ENCODE measurements around the gene SETBP1. TPM values are rescaled to one million over a fixed set of nuclear protein-coding genes. Genes with fewer than 3 reads are reported as not detected.

SETBP1 gene
- total RNA-seq, 1 donor from 2014 or later = 12.4 TPM

GRCh38 chr18:44895176-44895798, 214.6 kb downstream of the SETBP1 start:
- Histone ChIP-seq H3K79me2 (ENCODE audit: insufficient read depth, low read length) (no peaks in the 10 kb centered on the region), H2AFZ (ENCODE audit: low read depth, low read length) (no peak overlapping the region), H3K27me3 (ENCODE audit: insufficient read depth, low read length) (no peaks in the 10 kb centered on the region), H4K20me1 (ENCODE audit: insufficient read depth, low read length) (no peaks in the 10 kb centered on the region), H3K4me3 (ENCODE audit: insufficient read depth, low read depth, low read length) (no peak overlapping the region), H3K4me2 (ENCODE audit: low read length) (no peak overlapping the region), H3K27ac (ENCODE audit: low read depth, low read length) (no peak overlapping the region), H3K9me3 (ENCODE audit: insufficient read depth, low read depth, low read length) (no peaks in the 10 kb centered on the region), H3K9ac (ENCODE audit: low read length) (no peak overlapping the region), H3K4me1 (ENCODE audit: insufficient read depth, low read length) (no peaks in the 10 kb centered on the region), H3K36me3 (ENCODE audit: insufficient read depth, low read length) (no peaks in the 10 kb centered on the region)
- H3K4me1 Mint-ChIP-seq (ENCODE audit: low read depth, unreplicated experiment) = peaks cover 12% of the 10 kb centered on the region
- no peak overlapping the region for H3K4me3 Mint-ChIP-seq (ENCODE audit: unreplicated experiment)
- DNase-seq (ENCODE audit: low read depth) = peak; percentile 34
- no peak for TF ChIP-seq EZH2 (IDR thresholded peaks at IDR 0.05; ENCODE audit: insufficient read depth, low read length)
- TF ChIP-seq CTCF (IDR thresholded peaks at IDR 0.05; ENCODE audit: insufficient read depth, low read depth, low read length) = peak; percentile 18
- peak; percentile 34 for FAIRE-seq
- peaks cover 2% of the 10 kb centered on the region for H3K36me3 Mint-ChIP-seq (ENCODE audit: low read depth, unreplicated experiment)
- H3K27me3 Mint-ChIP-seq (ENCODE audit: low read depth, unreplicated experiment) = no peaks in the 10 kb centered on the region
- H3K9me3 Mint-ChIP-seq (ENCODE audit: unreplicated experiment) = peaks cover 6% of the 10 kb centered on the region
- H3K27ac Mint-ChIP-seq (ENCODE audit: unreplicated experiment) = no peak overlapping the region

GRCh38 chr18:44896846-44897245, 216.2 kb downstream of the SETBP1 start:
- no peaks in the 10 kb centered on the region for H3K9me3 Mint-ChIP-seq (ENCODE audit: unreplicated experiment)
- no peak overlapping the region for H3K27ac Mint-ChIP-seq (ENCODE audit: unreplicated experiment)
- no peak overlapping the region for H3K9ac ChIP-seq (ENCODE audit: low read length)
- no peaks in the 10 kb centered on the region for H3K36me3 Mint-ChIP-seq (ENCODE audit: low read depth, unreplicated experiment)
- H3K4me3 Mint-ChIP-seq (ENCODE audit: unreplicated experiment) = no peak overlapping the region
- H2AFZ ChIP-seq (ENCODE audit: low read depth, low read length) = no peak overlapping the region
- no peaks in the 10 kb centered on the region for H3K27me3 ChIP-seq (ENCODE audit: insufficient read depth, low read length)
- H3K9me3 ChIP-seq (ENCODE audit: insufficient read depth, low read depth, low read length) = no peaks in the 10 kb centered on the region
- TF ChIP-seq CTCF (IDR thresholded peaks at IDR 0.05; ENCODE audit: insufficient read depth, low read depth, low read length) (no peak), EZH2 (IDR thresholded peaks at IDR 0.05; ENCODE audit: insufficient read depth, low read length) (no peak)
- H3K4me1 Mint-ChIP-seq (ENCODE audit: low read depth, unreplicated experiment) = peaks cover 12% of the 10 kb centered on the region
- H3K4me1 ChIP-seq (ENCODE audit: insufficient read depth, low read length) = no peaks in the 10 kb centered on the region
- no peak overlapping the region for H3K4me3 ChIP-seq (ENCODE audit: insufficient read depth, low read depth, low read length)
- H3K79me2 ChIP-seq (ENCODE audit: insufficient read depth, low read length) = no peaks in the 10 kb centered on the region
- DNase-seq (ENCODE audit: low read depth) (no peak), FAIRE-seq (no peak)
- H4K20me1 ChIP-seq (ENCODE audit: insufficient read depth, low read length) = no peaks in the 10 kb centered on the region
- H3K4me2 ChIP-seq (ENCODE audit: low read length) = no peak overlapping the region
- H3K27ac ChIP-seq (ENCODE audit: low read depth, low read length) = no peak overlapping the region
- H3K27me3 Mint-ChIP-seq (ENCODE audit: low read depth, unreplicated experiment) = no peaks in the 10 kb centered on the region
- no peaks in the 10 kb centered on the region for H3K36me3 ChIP-seq (ENCODE audit: insufficient read depth, low read length)

- no peak overlapping the region for H3K4me2 ChIP-seq (ENCODE audit: low read length)
- no peak overlapping the region for H2AFZ ChIP-seq (ENCODE audit: low read depth, low read length)
- no peaks in the 10 kb centered on the region for H3K79me2 ChIP-seq (ENCODE audit: insufficient read depth, low read length)
- no peak overlapping the region for H3K9ac ChIP-seq (ENCODE audit: low read length)
- Mint-ChIP-seq H3K36me3 (ENCODE audit: low read depth, unreplicated experiment) (no peaks in the 10 kb centered on the region), H3K4me1 (ENCODE audit: low read depth, unreplicated experiment) (peaks cover 12% of the 10 kb centered on the region), H3K27ac (ENCODE audit: unreplicated experiment) (no peak overlapping the region), H3K27me3 (ENCODE audit: low read depth, unreplicated experiment) (no peaks in the 10 kb centered on the region), H3K9me3 (ENCODE audit: unreplicated experiment) (no peaks in the 10 kb centered on the region), H3K4me3 (ENCODE audit: unreplicated experiment) (no peak overlapping the region)
- no peaks in the 10 kb centered on the region for H3K9me3 ChIP-seq (ENCODE audit: insufficient read depth, low read depth, low read length)
- no peak for FAIRE-seq
- no peaks in the 10 kb centered on the region for H4K20me1 ChIP-seq (ENCODE audit: insufficient read depth, low read length)
- H3K27ac ChIP-seq (ENCODE audit: low read depth, low read length) = no peak overlapping the region
- H3K4me3 ChIP-seq (ENCODE audit: insufficient read depth, low read depth, low read length) = no peak overlapping the region
- H3K36me3 ChIP-seq (ENCODE audit: insufficient read depth, low read length) = no peaks in the 10 kb centered on the region
- no peak for DNase-seq (ENCODE audit: low read depth)
- no peaks in the 10 kb centered on the region for H3K27me3 ChIP-seq (ENCODE audit: insufficient read depth, low read length)
- H3K4me1 ChIP-seq (ENCODE audit: insufficient read depth, low read length) = no peaks in the 10 kb centered on the region
- no peak for TF ChIP-seq EZH2 (IDR thresholded peaks at IDR 0.05; ENCODE audit: insufficient read depth, low read length)
- no peak for TF ChIP-seq CTCF (IDR thresholded peaks at IDR 0.05; ENCODE audit: insufficient read depth, low read depth, low read length)
Measured at GRCh38 chr18:44897411-44897810, 216.7 kb downstream of the SETBP1 start.

Data from astrocyte (in vitro differentiated cells and primary cell).